GM15510 (cell line): ENCODE data around the gene IGFLR1.

Experiments used
- POLR2A ChIP-seq: IDR thresholded peaks from 3 replicates; pipeline ENCODE4 v1.6.1; 2011; ENCODE audit warnings: borderline replicate concordance; ENCODE audit not compliant: insufficient read length; ENCODE audit errors: extremely low read depth

Gene IGFLR1

DNA sequence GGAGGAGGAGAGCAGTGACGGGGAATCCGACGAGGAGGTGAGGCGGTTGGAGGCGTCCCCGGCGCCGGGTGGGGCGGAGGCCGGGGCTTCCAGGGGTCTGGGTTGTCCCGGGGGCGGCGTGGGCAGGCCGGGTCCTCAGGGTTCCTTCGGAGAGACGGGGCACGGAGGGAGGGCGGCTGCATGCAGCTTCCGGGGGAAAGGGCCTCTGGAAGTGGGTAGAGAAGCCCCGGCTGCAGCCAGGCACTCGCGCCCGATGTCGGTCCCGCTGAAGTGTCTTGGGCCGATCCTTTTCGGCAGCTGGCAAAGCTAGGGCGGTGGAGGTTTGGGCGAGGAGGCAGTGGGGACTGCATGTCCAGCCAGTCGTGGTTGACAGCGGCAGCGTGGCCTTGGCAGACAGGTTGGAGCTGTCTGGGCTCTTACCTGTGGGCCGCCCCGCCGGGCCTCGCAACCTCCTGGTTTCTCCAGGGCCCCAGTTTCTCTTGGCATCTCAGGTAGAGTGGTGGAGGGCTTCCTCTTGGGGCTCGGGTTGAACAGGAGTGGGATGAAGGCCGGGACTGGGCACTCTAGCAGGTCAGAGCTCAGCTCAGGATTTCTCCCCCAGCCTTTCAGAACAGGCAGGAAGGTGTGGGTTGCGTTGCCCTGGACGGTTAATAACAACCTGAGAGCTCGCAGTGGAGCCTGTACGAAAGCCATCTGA lies 23.8 kb downstream of the IGFLR1 start:
- TF ChIP-seq POLR2A, result peak; percentile 7

DNA sequence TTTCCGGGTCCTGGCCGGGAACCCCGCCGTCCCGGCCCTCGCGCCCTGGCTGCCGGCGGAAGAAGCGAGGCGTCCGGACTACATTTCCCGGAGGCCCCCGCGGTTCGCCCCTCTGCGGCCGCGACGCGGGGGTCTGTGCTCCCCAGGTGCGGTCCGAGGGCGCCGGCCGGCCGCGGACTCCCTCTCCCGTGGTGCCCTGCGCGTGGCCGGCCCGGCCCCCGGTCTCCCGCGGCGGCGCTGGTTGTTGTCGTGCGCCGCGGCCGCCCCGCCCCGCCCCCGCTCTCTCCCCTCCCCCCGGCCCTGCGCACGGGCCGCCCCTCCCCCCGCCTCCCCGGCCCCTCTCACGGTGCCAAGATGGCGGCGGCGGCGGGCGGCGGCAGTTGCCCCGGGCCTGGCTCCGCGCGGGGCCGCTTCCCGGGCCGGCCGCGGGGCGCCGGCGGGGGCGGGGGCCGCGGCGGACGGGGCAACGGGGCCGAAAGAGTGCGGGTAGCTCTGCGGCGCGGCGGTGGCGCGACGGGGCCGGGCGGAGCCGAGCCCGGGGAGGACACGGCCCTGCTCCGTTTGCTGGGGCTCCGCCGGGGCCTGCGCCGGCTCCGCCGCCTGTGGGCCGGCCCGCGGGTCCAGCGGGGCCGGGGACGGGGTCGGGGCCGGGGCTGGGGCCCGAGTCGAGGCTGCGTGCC lies 24.4 kb downstream of the IGFLR1 start, which contains the start of gene KMT2B:
TSS of gene KMT2B (plus strand) at position 339 of the 680 bp plus-strand sequence. CDS start at position 355, 16 bp downstream.
- TF ChIP-seq POLR2A, result peak; percentile 42

DNA sequence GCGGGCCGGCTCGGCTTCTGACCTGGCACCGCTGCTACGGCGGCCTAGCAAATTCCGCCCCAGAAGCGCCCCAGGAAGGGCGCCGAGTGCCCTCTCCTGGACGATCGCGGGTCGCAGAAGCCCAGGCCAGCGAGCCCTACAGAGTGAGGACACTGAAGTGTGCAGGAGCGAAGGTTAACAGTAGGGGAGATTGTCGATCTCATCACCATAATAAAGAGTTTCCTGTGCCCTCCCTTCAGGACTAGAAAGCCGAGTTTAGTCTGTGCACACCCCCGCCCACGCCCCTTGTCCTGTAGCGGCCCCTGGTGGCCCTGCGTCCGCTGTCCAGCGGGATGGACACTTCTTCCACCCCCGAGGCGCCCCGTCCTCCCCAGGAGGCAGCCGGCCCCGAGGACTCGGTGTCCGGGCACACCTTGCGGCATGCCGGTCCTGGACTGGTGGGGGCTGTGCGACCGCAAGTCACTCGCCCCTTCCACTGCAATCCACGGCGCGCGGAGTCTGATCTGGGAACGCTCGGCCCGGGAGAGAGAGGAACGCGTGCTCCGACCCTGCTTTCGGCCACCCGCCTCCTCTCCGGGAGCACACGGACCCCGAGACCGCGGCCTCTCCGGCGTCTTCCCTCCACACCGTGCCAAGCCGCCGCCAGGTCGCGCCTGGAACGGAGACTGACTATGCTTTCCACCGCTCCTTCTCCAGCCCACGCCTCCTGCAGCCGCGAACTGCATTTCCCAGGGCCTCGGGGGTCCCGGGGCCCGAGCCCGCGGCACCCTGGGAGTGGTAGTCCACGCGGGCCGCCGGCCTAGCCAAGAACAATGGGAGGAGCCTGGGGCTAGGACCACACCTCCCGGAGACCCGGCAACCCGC lies 25.2 kb downstream of the IGFLR1 start:
- peak; percentile 60 for TF ChIP-seq POLR2A

DNA sequence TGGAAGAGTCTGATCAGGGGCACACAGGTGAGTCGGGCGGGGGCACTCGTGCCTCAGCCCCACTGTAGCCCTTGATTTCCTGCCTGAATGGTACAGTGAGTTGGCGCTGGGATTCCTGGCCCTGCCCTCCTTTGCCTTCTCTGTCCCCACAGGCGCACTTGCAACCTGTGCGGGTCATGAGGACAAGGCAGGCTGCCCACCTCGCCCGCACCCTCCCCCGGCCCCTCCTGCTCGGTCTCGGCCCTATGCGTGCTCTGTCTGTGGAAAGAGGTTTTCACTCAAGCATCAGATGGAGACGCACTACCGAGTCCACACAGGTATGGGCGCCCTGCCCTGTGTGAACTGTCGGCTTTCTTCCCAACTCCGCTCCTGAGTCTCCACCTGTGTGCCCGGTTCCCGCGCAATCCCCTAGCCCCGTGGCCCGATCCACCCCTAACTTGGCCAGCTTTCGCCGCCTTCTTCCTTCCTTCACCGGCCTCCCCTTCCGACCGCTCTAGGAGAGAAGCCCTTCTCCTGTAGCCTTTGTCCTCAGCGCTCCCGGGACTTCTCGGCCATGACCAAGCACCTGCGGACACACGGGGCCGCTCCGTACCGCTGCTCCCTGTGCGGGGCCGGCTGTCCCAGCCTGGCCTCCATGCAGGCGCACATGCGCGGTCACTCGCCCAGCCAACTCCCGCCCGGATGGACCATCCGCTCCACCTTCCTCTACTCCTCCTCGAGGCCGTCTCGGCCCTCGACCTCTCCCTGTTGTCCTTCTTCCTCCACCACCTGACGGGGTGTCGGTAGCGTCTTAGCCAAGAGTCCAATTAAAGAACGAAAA lies 26.1 kb downstream of the IGFLR1 start:
- TF ChIP-seq POLR2A, result peak; percentile 23

DNA sequence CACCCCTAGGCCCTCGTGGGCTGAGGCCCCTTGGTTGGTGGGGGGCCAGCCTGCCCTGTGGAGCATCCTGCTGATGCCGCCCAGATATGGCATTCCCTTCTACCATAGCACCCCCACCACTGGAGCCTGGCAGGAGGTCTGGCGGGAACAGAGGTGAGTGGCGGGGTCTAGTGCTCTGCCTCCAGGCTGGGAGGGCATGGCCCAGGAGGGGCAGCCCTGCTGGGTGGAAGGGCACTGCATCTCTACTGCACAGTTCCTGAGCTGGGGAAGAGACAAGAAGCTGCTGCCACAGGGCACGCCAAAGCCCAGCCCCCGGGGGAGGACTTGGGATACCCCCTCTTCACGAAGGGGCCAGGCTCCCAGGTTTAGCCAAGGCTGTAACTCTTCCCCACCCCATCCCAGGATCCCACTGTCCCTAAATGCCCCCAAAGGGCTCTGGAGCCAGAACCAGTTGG lies 26.9 kb downstream of the IGFLR1 start:
- no peak for TF ChIP-seq POLR2A

DNA sequence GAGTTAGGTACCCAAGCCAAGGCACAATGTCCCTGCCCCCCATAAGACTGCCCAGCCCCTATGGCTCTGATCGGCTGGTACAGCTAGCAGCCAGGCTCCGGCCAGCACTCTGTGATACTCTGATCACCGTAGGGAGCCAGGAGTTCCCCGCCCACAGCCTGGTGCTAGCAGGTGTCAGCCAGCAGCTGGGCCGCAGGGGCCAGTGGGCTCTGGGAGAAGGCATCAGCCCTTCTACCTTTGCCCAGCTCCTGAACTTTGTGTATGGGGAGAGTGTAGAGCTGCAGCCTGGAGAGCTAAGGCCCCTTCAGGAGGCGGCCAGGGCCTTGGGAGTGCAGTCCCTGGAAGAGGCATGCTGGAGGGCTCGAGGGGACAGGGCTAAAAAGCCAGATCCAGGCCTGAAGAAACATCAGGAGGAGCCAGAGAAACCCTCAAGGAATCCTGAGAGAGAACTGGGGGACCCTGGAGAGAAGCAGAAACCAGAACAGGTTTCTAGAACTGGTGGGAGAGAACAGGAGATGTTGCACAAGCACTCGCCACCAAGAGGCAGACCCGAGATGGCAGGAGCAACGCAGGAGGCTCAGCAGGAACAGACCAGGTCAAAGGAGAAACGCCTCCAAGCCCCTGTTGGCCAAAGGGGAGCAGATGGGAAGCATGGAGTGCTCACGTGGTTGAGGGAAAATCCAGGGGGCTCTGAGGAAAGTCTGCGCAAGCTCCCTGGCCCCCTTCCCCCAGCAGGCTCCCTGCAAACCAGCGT lies 27.5 kb downstream of the IGFLR1 start:
- peak; percentile 20 for TF ChIP-seq POLR2A

DNA sequence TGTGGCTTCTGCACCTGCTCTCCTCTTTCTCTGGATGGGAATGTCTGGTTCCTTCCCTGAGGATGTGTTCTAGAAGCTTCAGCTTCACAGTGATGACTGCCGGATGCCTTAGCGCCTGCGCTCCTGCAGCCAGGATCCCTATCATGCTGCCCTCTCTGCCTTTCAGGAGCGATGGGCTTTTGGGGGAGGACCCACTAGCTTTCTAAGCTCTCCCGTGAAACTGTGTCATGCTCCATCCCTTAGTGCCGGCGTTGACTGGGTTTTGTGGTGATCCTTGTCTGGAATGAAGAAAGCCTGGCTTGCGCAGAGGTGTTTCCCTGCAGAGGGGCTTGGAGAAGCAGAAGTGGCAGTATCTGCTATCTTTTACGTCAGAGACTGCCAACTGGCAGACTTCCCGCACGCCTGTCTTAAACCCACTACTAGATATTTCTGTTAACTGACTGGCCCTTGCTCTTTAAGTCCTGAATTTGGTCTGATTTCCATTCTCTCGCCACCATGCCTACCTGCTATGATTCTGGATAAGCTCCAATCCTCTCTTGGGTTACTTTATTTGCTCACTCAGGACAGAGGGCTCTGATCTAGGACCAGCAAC lies 28.3 kb downstream of the IGFLR1 start:
- no peak for TF ChIP-seq POLR2A

DNA sequence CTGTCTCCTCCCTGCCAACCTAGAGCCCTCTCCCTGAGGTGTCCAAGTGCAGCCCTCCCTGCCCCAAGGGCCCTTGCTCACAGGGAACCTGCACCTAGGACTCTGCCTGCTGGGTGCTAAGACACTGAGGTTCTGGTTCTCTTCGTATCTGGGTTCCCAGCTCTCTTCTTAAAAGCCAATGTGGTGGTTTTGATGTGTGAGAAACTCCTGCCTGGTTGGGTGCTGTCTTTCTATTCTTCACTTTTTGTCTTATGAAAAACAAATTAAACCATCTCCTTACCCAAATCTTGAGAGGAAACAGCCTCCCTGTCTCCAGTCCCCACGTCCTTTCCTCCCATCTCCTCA lies 28.8 kb downstream of the IGFLR1 start:
- no peak for TF ChIP-seq POLR2A

DNA sequence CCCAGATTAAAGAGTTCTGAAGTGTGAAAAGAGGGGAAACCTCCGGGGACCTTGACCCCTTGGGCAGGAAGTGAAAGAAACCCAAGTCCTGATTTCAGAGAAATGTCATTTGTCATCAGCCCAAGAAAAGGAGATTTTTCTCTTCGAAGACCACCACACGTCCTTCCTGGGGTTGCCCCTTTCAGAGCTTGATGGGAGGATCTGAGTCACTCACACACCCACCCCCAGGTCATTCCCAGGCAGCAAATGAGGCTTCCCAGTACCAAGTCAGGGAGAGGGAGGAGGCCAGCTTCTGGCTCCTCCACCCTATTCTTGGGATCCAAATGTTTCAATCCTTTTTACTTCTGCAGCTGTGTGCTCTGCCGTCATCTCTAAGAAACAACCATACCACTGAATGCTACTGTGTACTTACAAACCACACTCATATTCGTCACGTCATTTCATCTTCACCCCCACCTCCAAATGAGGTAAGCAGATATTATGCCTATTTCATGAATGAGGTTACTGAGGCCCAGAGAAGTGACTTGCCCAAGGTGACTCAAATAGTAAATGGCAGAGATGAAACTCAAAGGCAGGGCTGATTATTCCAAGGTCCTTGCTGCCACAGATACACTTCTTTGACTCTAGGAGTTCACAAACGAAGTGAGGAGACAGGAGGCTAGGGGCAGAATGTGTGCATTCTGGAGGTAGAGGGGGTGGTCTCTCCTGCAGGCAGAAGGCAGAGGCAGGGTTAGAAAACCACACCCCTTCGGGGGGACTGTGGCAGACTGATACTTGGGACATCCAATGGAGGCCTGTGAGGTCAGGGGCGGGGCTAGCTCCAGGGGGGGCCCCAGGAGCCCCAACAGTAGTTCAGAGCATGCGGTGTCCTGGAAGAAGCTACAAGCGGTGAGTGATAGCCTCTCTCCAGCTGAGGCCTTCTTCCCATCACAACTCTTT lies 29.4 kb downstream of the IGFLR1 start:
- TF ChIP-seq POLR2A, result peak; percentile 91

DNA sequence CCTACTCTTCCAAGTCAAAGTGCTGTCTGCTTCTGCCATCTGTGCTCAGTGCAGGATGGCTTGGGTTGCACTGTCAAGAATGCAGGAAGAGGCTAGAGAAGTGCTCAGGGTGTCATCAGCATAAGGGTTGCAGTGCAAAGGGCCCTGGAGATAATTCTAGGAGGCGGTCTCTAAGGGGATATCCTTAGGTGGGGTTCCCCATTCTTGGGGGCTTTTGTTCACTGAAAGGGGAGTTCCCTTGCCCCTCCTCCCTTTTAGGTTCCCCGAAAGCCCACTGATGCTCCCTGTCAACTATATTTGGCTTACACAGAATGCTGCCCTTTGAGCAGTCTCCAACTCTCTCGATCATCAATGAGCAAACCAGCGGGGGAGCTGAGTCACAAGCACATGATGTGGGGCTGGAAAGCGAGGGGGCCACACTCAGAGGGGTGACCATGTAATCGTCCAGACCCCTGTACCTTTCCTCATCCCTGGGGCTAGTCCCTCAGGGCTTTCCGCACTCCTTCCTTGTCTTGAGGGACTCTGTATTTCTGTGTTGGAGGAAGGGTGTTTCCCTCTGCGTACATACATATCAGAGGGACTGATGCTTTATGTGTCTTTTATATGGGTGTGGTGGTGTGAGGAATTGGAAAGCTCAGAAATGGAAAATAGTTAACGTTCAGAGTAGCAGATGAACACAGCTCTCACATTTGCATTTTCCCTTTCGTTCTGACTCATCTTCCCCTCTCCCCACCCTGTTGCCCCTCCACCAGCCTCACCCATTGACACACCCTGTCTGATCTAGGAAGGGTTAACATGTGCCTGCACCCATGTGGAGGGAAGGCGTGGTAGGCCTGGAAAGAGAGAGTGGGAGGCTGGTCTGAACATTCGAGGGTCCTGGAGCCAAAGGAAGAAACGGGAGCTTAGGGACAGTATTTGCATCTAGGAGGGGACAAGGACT lies 31.2 kb downstream of the IGFLR1 start:
- peak; percentile 33 for TF ChIP-seq POLR2A

DNA sequence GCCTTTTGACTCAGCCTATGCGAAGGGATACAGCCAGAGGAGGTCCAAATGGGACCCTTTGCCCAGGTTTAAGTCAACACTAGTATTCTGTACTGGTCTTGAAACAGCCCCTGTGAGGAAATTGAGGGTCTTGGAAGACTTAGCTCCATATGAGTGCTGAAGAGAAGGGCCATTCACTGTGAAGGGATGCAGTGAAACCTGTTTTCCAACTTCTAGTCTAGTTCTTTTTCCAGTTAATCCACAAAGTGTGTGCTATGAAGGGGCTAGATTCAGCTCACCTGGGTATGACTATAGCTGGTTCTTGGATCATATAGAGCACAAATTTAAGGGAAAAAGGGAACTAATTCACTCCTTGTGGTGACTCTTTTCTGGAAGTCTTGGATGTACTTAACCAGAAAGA lies 33.9 kb downstream of the IGFLR1 start:
- TF ChIP-seq POLR2A, result no peak
